ENCODE measurements around the gene TIGD1. TPM values are rescaled to one million over a fixed set of nuclear protein-coding genes. Genes with fewer than 3 reads are reported as not detected.

Gene TIGD1
- total RNA-seq, 1 experiment from 2014 or later, result 5.1 TPM

DNA sequence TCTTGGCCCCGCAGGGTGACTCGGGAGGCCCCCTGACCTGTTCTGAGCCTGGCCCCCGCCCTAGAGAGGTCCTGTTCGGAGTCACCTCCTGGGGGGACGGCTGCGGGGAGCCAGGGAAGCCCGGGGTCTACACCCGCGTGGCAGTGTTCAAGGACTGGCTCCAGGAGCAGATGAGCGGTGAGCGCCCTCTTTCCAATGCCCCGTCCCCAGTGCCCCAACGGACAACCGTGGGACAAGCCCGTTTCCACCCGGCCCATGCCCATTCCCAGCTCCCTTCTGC, 27.0 kb downstream of the TIGD1 start:
- no peaks in the 10 kb centered on the region for H3K9me3 ChIP-seq (ENCODE audit: control insufficient read depth, insufficient read depth, low read depth, low read length)
- no peaks in the 10 kb centered on the region for H3K36me3 ChIP-seq (ENCODE audit: control insufficient read depth, insufficient read depth, low read length)
- no peaks in the 10 kb centered on the region for H3K27me3 ChIP-seq (ENCODE audit: control insufficient read depth, insufficient read depth, low read length)
- in situ Hi-C loops (cut with HindIII; ENCODE audit: low pct_unique_long_range_greater_than_20kb, low sequenced_read_pairs), result no loop called here
- H3K4me1 ChIP-seq (ENCODE audit: control insufficient read depth, insufficient read depth, low read length), result peaks cover 6% of the 10 kb centered on the region; the same call in 1 of the 2 replicates
- ChIA-PET CTCF (interaction anchor here (0.6 to 1.9 kb wide), 5 partner anchors 8 to 606 kb away, joined by 3 to 7 read pairs (median 5); no protein-coding TSS in a partner anchor), POLR2A (no interaction called here)
- H3K27ac ChIP-seq (ENCODE audit: low read length), result no peak overlapping the region
- peak overlapping the region; percentile 37 to 38 for H3K4me3 ChIP-seq (ENCODE audit: low read depth in 2 of 2, low read length in 2 of 2)
- intact Hi-C loops (cut with micrococcal nuclease; ENCODE audit: unreplicated experiment), result loop anchor here (2.0 to 10.0 kb wide), 3 partner anchors 77 to 619 kb away; no protein-coding TSS in a partner anchor
- BruUV-seq (replicated peaks), result no TSS peak
- ATAC-seq (peak; percentile 36), DNase-seq (ENCODE audit: low read depth, low spot score) (no peak)
- no peak for TF ChIP-seq POLR2AphosphoS5 (IDR thresholded peaks at IDR 0.05; ENCODE audit: low read depth, low read length)
- TF ChIP-seq, protein P1, sequence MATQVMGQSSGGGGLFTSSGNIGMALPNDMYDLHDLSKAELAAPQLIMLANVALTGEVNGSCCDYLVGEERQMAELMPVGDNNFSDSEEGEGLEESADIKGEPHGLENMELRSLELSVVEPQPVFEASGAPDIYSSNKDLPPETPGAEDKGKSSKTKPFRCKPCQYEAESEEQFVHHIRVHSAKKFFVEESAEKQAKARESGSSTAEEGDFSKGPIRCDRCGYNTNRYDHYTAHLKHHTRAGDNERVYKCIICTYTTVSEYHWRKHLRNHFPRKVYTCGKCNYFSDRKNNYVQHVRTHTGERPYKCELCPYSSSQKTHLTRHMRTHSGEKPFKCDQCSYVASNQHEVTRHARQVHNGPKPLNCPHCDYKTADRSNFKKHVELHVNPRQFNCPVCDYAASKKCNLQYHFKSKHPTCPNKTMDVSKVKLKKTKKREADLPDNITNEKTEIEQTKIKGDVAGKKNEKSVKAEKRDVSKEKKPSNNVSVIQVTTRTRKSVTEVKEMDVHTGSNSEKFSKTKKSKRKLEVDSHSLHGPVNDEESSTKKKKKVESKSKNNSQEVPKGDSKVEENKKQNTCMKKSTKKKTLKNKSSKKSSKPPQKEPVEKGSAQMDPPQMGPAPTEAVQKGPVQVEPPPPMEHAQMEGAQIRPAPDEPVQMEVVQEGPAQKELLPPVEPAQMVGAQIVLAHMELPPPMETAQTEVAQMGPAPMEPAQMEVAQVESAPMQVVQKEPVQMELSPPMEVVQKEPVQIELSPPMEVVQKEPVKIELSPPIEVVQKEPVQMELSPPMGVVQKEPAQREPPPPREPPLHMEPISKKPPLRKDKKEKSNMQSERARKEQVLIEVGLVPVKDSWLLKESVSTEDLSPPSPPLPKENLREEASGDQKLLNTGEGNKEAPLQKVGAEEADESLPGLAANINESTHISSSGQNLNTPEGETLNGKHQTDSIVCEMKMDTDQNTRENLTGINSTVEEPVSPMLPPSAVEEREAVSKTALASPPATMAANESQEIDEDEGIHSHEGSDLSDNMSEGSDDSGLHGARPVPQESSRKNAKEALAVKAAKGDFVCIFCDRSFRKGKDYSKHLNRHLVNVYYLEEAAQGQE (IDR thresholded peaks at IDR 0.05; ENCODE audit: insufficient read depth in 1 of 2, low read depth in 2 of 2, low read length in 1 of 2), result no peak
- TF ChIP-seq TCF7L2 (IDR thresholded peaks at IDR 0.05; ENCODE audit: low read depth, low read length), result no peak
- no peak for TF ChIP-seq SIN3A (IDR thresholded peaks at IDR 0.05; ENCODE audit: borderline replicate concordance, insufficient read depth, low read depth, low read length)
- TF ChIP-seq, protein P2, sequence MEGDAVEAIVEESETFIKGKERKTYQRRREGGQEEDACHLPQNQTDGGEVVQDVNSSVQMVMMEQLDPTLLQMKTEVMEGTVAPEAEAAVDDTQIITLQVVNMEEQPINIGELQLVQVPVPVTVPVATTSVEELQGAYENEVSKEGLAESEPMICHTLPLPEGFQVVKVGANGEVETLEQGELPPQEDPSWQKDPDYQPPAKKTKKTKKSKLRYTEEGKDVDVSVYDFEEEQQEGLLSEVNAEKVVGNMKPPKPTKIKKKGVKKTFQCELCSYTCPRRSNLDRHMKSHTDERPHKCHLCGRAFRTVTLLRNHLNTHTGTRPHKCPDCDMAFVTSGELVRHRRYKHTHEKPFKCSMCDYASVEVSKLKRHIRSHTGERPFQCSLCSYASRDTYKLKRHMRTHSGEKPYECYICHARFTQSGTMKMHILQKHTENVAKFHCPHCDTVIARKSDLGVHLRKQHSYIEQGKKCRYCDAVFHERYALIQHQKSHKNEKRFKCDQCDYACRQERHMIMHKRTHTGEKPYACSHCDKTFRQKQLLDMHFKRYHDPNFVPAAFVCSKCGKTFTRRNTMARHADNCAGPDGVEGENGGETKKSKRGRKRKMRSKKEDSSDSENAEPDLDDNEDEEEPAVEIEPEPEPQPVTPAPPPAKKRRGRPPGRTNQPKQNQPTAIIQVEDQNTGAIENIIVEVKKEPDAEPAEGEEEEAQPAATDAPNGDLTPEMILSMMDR (IDR thresholded peaks at IDR 0.05), result no peak

DNA sequence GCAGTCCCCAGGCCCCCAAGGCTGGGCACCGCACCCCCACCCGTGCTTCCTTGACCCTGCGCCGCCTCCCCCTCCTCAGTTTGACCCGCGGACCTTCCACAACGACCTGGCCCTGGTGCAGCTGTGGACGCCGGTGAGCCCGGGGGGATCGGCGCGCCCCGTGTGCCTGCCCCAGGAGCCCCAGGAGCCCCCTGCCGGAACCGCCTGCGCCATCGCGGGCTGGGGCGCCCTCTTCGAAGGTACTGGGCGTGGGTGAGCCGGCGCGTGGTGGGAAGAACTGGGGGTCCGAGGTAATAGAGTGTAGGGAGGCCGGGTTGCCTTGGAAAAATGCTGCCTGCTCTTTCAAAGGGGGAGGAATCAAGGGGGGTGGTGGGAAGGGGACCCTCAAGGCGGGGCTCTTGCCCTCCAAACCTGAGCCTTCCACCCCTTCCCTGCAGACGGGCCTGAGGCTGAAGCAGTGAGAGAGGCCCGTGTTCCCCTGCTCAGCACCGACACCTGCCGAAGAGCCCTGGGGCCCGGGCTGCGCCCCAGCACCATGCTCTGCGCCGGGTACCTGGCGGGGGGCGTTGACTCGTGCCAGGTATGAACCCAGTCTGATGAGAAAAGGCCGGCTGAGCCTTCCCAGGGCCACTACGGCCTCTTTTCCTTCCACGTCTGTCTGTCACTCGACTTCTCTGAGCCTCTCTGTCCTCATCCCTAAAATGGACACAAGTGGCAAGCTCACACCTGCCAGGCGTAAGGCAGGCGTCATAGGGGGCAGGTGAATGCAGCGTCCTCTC, 27.5 kb downstream of the TIGD1 start:
- Histone ChIP-seq H3K9me3 (ENCODE audit: control insufficient read depth, insufficient read depth, low read depth, low read length) (no peaks in the 10 kb centered on the region), H3K27ac (ENCODE audit: low read length) (no peak overlapping the region), H3K27me3 (ENCODE audit: control insufficient read depth, insufficient read depth, low read length) (no peaks in the 10 kb centered on the region), H3K4me1 (ENCODE audit: control insufficient read depth, insufficient read depth, low read length) (peaks cover 6% of the 10 kb centered on the region; the same call in 1 of the 2 replicates), H3K36me3 (ENCODE audit: control insufficient read depth, insufficient read depth, low read length) (no peaks in the 10 kb centered on the region), H3K4me3 (ENCODE audit: low read depth in 2 of 2, low read length in 2 of 2) (peak overlapping the region in 1 of 2 experiments; percentile 38; a peak in 1 of 4 replicates)
- DNase-seq (ENCODE audit: low read depth, low spot score) (no peak), ATAC-seq (peak; percentile 37)
- BruUV-seq (replicated peaks), result no TSS peak
- POLR2A ChIA-PET, result no interaction called here
- TF ChIP-seq, protein P2 (IDR thresholded peaks at IDR 0.05), result no peak
- TF ChIP-seq POLR2AphosphoS5 (IDR thresholded peaks at IDR 0.05; ENCODE audit: low read depth, low read length), result no peak
- TF ChIP-seq, protein P1 (IDR thresholded peaks at IDR 0.05; ENCODE audit: insufficient read depth in 1 of 2, low read depth in 2 of 2, low read length in 1 of 2), result no peak
- TF ChIP-seq SIN3A (IDR thresholded peaks at IDR 0.05; ENCODE audit: borderline replicate concordance, insufficient read depth, low read depth, low read length), result no peak
- TF ChIP-seq TCF7L2 (IDR thresholded peaks at IDR 0.05; ENCODE audit: low read depth, low read length), result no peak
- in situ Hi-C loops (cut with HindIII; ENCODE audit: low pct_unique_long_range_greater_than_20kb, low sequenced_read_pairs), result no loop called here
- CTCF ChIA-PET, result interaction anchor here (0.5 to 1.9 kb wide), 7 partner anchors 8 to 605 kb away, joined by 3 to 7 read pairs (median 5); no protein-coding TSS in a partner anchor
- intact Hi-C loops (cut with micrococcal nuclease; ENCODE audit: unreplicated experiment), result loop anchor here (2.0 to 10.0 kb wide), 3 partner anchors 76 to 618 kb away; no protein-coding TSS in a partner anchor
